ENCODE results near the gene ALG10. TPM values are rescaled to one million over a fixed set of nuclear protein-coding genes. Genes with fewer than 3 reads are reported as not detected.

Gene ALG10
- total RNA-seq, 1 experiment from 2014 or later, result 9.2 TPM

Small RNA genes lying within 50 kb of the gene (small RNA-seq; reads per million reads assigned to genes)
- 0 reads per million in 2 experiments for gene RF00019

All from NCI-H460 (cell line).